HEK293 (cell line): Measurements from ENCODE around the gene PAQR7.
A peak's percentile ranks its signal among the peaks of the same experiment; 100 is the strongest.

Experiments used
- CTCF ChIA-PET: fragments of 350-600 bp; formaldehyde crosslinking; extraction: SDS; loops from one replicate; lab custom pipeline; 2021; ENCODE audit warnings: antibody characterized with exemption; lab: Yijun Ruan, JAX
- POLR2A ChIA-PET: fragments of 300-600 bp; formaldehyde crosslinking; extraction: SDS; loops from one replicate; lab custom pipeline; 2020; ENCODE audit warnings: antibody characterized with exemption, inconsistent platforms; lab: Yijun Ruan, JAX
- H3K27ac ChIP-seq: fragments of 200-500 bp; sonication (Bioruptor generic); 2 replicates; pipeline ENCODE4 v1.5.1; 2014; ENCODE audit warnings: low read depth, low read length, control low read depth, inconsistent platforms; ENCODE audit errors: extremely low read depth
- H3K36me3 ChIP-seq, 2 experiments: fragments of 200-500 bp in 1 of 2; sonication (Bioruptor generic) in 1 of 2; 1 replicate in 1 of 2; 2 replicates in 1 of 2; pipeline ENCODE4 v1.5.1; 2014 to 2017; ENCODE audit warnings: inconsistent platforms in 2 of 2, low read length in 2 of 2; ENCODE audit not compliant: control insufficient read depth in 2 of 2, insufficient read depth in 1 of 2
- H3K4me1 ChIP-seq: fragments of 200-500 bp; sonication (Bioruptor generic); 2 replicates; pipeline ENCODE4 v1.5.1; 2014; ENCODE audit warnings: mild to moderate bottlenecking, low read length, inconsistent platforms; ENCODE audit not compliant: control insufficient read depth, insufficient read depth
- H3K4me3 ChIP-seq: 2 replicates; pipeline ENCODE4 v1.5.1; 2011; ENCODE audit warnings: low read depth, mild to moderate bottlenecking, control low read depth, low read length, moderate library complexity
- H3K9me3 ChIP-seq: fragments of 200-500 bp; sonication (Bioruptor generic); 2 replicates; pipeline ENCODE4 v1.5.1; 2014; ENCODE audit warnings: low read depth, low read length, inconsistent platforms; ENCODE audit not compliant: control insufficient read depth, insufficient read depth
- CTCF ChIP-seq: fragments of 450-650 bp; formaldehyde crosslinking; IDR thresholded peaks from 2 replicates; pipeline ENCODE4 v1.5.1; 2016; ENCODE audit warnings: missing biosample characterization, missing genetic modification characterization
- IKZF3 ChIP-seq: fragments of 450-650 bp; IDR thresholded peaks from 2 replicates; pipeline ENCODE4 v1.5.0; 2018; ENCODE audit warnings: missing biosample characterization, mild to moderate bottlenecking, missing genetic modification characterization, moderate library complexity
- KLF10 ChIP-seq: fragments of 450-650 bp; IDR thresholded peaks from 2 replicates; pipeline ENCODE4 v1.5.1; 2018; ENCODE audit warnings: missing biosample characterization, mild to moderate bottlenecking, missing genetic modification characterization
- KLF9 ChIP-seq: fragments of 450-650 bp; formaldehyde crosslinking; IDR thresholded peaks from 2 replicates; pipeline ENCODE4 v1.5.1; 2016; ENCODE audit warnings: missing biosample characterization, missing genetic modification characterization, low read depth
- SETDB1 ChIP-seq: IDR thresholded peaks from one replicate; pipeline ENCODE4 v1.6.1; 2017; ENCODE audit warnings: mild to moderate bottlenecking, low read length, moderate library complexity, mixed read lengths; ENCODE audit not compliant: insufficient read length
- SP2 ChIP-seq: fragments of 450-650 bp; formaldehyde crosslinking; IDR thresholded peaks from 2 replicates; pipeline ENCODE4 v1.5.1; 2016; ENCODE audit warnings: missing biosample characterization, missing genetic modification characterization
- ZBTB1 ChIP-seq: fragments of 450-650 bp; formaldehyde crosslinking; IDR thresholded peaks from 2 replicates; pipeline ENCODE4 v1.5.1; 2016; ENCODE audit warnings: missing biosample characterization, missing genetic modification characterization
- ZBTB11 ChIP-seq: fragments of 450-650 bp; formaldehyde crosslinking; conservative IDR thresholded peaks from 2 replicates; pipeline ENCODE4 v1.5.1; 2016; ENCODE audit warnings: low read depth, missing biosample characterization, missing genetic modification characterization
- ZNF121 ChIP-seq: fragments of 450-650 bp; formaldehyde crosslinking; IDR thresholded peaks from 2 replicates; pipeline ENCODE4 v1.5.1; 2016; ENCODE audit warnings: missing biosample characterization, missing genetic modification characterization
- ZNF18 ChIP-seq: fragments of 450-650 bp; formaldehyde crosslinking; IDR thresholded peaks from 2 replicates; pipeline ENCODE4 v1.5.1; 2016; ENCODE audit warnings: missing biosample characterization, missing genetic modification characterization
- ZNF2 ChIP-seq: fragments of 450-650 bp; formaldehyde crosslinking; IDR thresholded peaks from 2 replicates; pipeline ENCODE4 v1.5.1; 2016; ENCODE audit warnings: missing biosample characterization, missing genetic modification characterization
- ZNF311 ChIP-seq: fragments of 450-650 bp; formaldehyde crosslinking; IDR thresholded peaks from 2 replicates; pipeline ENCODE4 v1.5.1; 2017; ENCODE audit warnings: missing biosample characterization, missing genetic modification characterization, borderline replicate concordance
- ZNF335 ChIP-seq: fragments of 450-650 bp; formaldehyde crosslinking; conservative IDR thresholded peaks from 2 replicates; pipeline ENCODE4 v1.5.1; 2016; ENCODE audit warnings: missing biosample characterization, missing genetic modification characterization
- ZNF37A ChIP-seq: fragments of 450-650 bp; IDR thresholded peaks from 2 replicates; pipeline ENCODE4 v1.5.1; 2018; ENCODE audit warnings: missing biosample characterization, missing genetic modification characterization
- ZNF48 ChIP-seq: fragments of 450-650 bp; formaldehyde crosslinking; IDR thresholded peaks from 2 replicates; pipeline ENCODE4 v1.5.1; 2016; ENCODE audit warnings: missing biosample characterization, missing genetic modification characterization
- ZNF514 ChIP-seq: fragments of 450-650 bp; formaldehyde crosslinking; IDR thresholded peaks from 2 replicates; pipeline ENCODE4 v1.5.1; 2016; ENCODE audit warnings: missing biosample characterization, missing genetic modification characterization
- ZNF600 ChIP-seq: fragments of 450-650 bp; formaldehyde crosslinking; IDR thresholded peaks from 2 replicates; pipeline ENCODE4 v1.5.1; 2016; ENCODE audit warnings: missing biosample characterization, missing genetic modification characterization
- ZNF623 ChIP-seq: fragments of 450-650 bp; formaldehyde crosslinking; IDR thresholded peaks from 2 replicates; pipeline ENCODE4 v1.5.1; 2016; ENCODE audit warnings: missing biosample characterization, missing genetic modification characterization
- ZNF660 ChIP-seq: fragments of 450-650 bp; IDR thresholded peaks from 2 replicates; pipeline ENCODE4 v1.5.1; 2018; ENCODE audit warnings: missing biosample characterization, mild to moderate bottlenecking, missing genetic modification characterization
- ZNF677 ChIP-seq: fragments of 450-650 bp; IDR thresholded peaks from 2 replicates; pipeline ENCODE4 v1.5.0; 2018; ENCODE audit warnings: missing biosample characterization, mild to moderate bottlenecking, missing genetic modification characterization, moderate library complexity

The PAQR7 gene

GRCh38 chr1:25904943-25905679, 29.6 kb upstream of the PAQR7 start:
- Histone ChIP-seq H3K27ac (peak overlapping the region; percentile 40), H3K4me3 (peak overlapping the region; percentile 75), H3K4me1 (peaks cover 5% of the 10 kb centered on the region)
- TF ChIP-seq SP2 (tag by site-specific recombination) (peak; percentile 79), KLF10 (tag by site-specific recombination) (peak; percentile 99), CTCF (tag by site-specific recombination) (peak; percentile 28; the same call in 1 of the 2 replicates), ZNF18 (tag by site-specific recombination) (no peak), ZBTB11 (peak; percentile 11; the same call in 1 of the 2 replicates), ZNF335 (tag by site-specific recombination) (peak; percentile 73), ZNF37A (tag by site-specific recombination) (peak; percentile 17; the same call in 1 of the 2 replicates), ZNF660 (tag by site-specific recombination) (0 out of 2 replicates have a peak, but pooled peaks have one; percentile 17), ZNF623 (tag by site-specific recombination) (no peak), ZNF2 (tag by site-specific recombination) (no peak), KLF9 (tag by site-specific recombination) (peak; percentile 89)
- TF ChIP-seq, all 188 proteins: peak for 8
- no peaks in the 10 kb centered on the region for H3K9me3 ChIP-seq
- H3K36me3 ChIP-seq = peaks cover 27 to 45% of the 10 kb centered on the region in 2 experiments
- ChIA-PET CTCF (interaction anchor here (0.6 to 3.2 kb wide), 6 partner anchors 8 to 982 kb away, joined by 3 to 35 read pairs (median 6); partner anchors contain the start of gene PAFAH2), POLR2A (interaction anchor here (0.7 to 1.9 kb wide), 7 partner anchors 10 to 392 kb away, joined by 4 to 10 read pairs (median 6); partner anchors contain the start of genes PAFAH2 and PAQR7)

GRCh38 chr1:25903986-25904385, 28.5 kb upstream of the PAQR7 start:
- POLR2A ChIA-PET = interaction anchor here (1.3 kb wide), 1 partner anchor 8 kb away, joined by 8 read pairs; no protein-coding TSS in a partner anchor

More at GRCh38 chr1:25903986-25904385, 28.5 kb upstream of the PAQR7 start:
- TF ChIP-seq ZNF514 (tag by site-specific recombination) (no peak), ZNF48 (tag by site-specific recombination) (no peak), ZNF121 (no peak), ZNF311 (tag by site-specific recombination) (no peak), KLF9 (tag by site-specific recombination) (no peak), ZBTB1 (tag by site-specific recombination) (no peak), ZNF677 (no peak), IKZF3 (tag by site-specific recombination) (no peak), ZNF600 (tag by site-specific recombination) (no peak), SETDB1 (no peak)
- peak overlapping the region; percentile 12; the same call in 1 of the 2 replicates for H3K4me3 ChIP-seq
- no peak overlapping the region for H3K27ac ChIP-seq
- CTCF ChIA-PET = interaction anchor here (0.6 to 3.2 kb wide), 6 partner anchors 8 to 93 kb away, joined by 3 to 35 read pairs (median 7); partner anchors contain the start of gene PAFAH2
- no peaks in the 10 kb centered on the region for H3K9me3 ChIP-seq
- H3K36me3 ChIP-seq = peaks cover 32 to 57% of the 10 kb centered on the region in 2 experiments
- peaks cover 5% of the 10 kb centered on the region for H3K4me1 ChIP-seq
